Effector CD4-positive, alpha-beta T cell (primary cell): ENCODE results near the gene OPCML.

Experiments
- DNase-seq: peaks from one replicate; pipeline ENCODE4 v3.0.0-alpha.2; 2020

Gene OPCML

GRCh38 chr11:133536198-133536597 lies 3.9 kb upstream of the OPCML start:
- no peak for DNase-seq

- DNase-seq = no peak
Observed at GRCh38 chr11:133533205-133533604, 904 bp upstream of the OPCML start.

GRCh38 chr11:133531458-133531857 lies 843 bp downstream of the OPCML start:
- DNase-seq = no peak

- no peak for DNase-seq
Observed at GRCh38 chr11:133530501-133530835, 1.8 kb downstream of the OPCML start.

- no peak for DNase-seq
Observed at GRCh38 chr11:133529807-133530500, 2.3 kb downstream of the OPCML start.

GRCh38 chr11:133526790-133527189 lies 5.5 kb downstream of the OPCML start:
- no peak for DNase-seq

- DNase-seq = no peak
Observed at GRCh38 chr11:133525976-133526375, 6.3 kb downstream of the OPCML start.

GRCh38 chr11:133524488-133524887 lies 7.8 kb downstream of the OPCML start:
- DNase-seq = no peak

- DNase-seq = no peak
Observed at GRCh38 chr11:133522344-133522743, 10.0 kb downstream of the OPCML start.

GRCh38 chr11:133521502-133521901 lies 10.8 kb downstream of the OPCML start:
- DNase-seq = no peak

- DNase-seq = no peak
Observed at GRCh38 chr11:133520707-133521106, 11.6 kb downstream of the OPCML start.

- no peak for DNase-seq
Observed at GRCh38 chr11:133519560-133519959, 12.7 kb downstream of the OPCML start.

GRCh38 chr11:133518702-133519264 lies 13.5 kb downstream of the OPCML start:
- no peak for DNase-seq

GRCh38 chr11:133516845-133517244 lies 15.5 kb downstream of the OPCML start:
- no peak for DNase-seq

- DNase-seq = no peak
Observed at GRCh38 chr11:133515107-133515506, 17.2 kb downstream of the OPCML start.

- no peak for DNase-seq
Observed at GRCh38 chr11:133509924-133510697, 22.2 kb downstream of the OPCML start.

- no peak for DNase-seq
Observed at GRCh38 chr11:133508468-133508867, 23.8 kb downstream of the OPCML start.

GRCh38 chr11:133507185-133507584 lies 25.1 kb downstream of the OPCML start:
- no peak for DNase-seq

- DNase-seq = no peak
Observed at GRCh38 chr11:133506551-133507094, 25.7 kb downstream of the OPCML start.

GRCh38 chr11:133506023-133506422 lies 26.3 kb downstream of the OPCML start:
- no peak for DNase-seq

GRCh38 chr11:133504906-133505305 lies 27.4 kb downstream of the OPCML start:
- DNase-seq = no peak

- no peak for DNase-seq
Observed at GRCh38 chr11:133503776-133504175, 28.5 kb downstream of the OPCML start.

GRCh38 chr11:133503236-133503635 lies 29.1 kb downstream of the OPCML start:
- no peak for DNase-seq
